ENCODE results near the gene ABCC6.
A peak's percentile ranks its signal among the peaks of the same experiment; 100 is the strongest.
"Not testable (repeated sequence)": the region's sequence is repeated elsewhere in the genome, so short reads cannot be mapped to it uniquely, and the experiment has no call there.

Gene ABCC6

DNA sequence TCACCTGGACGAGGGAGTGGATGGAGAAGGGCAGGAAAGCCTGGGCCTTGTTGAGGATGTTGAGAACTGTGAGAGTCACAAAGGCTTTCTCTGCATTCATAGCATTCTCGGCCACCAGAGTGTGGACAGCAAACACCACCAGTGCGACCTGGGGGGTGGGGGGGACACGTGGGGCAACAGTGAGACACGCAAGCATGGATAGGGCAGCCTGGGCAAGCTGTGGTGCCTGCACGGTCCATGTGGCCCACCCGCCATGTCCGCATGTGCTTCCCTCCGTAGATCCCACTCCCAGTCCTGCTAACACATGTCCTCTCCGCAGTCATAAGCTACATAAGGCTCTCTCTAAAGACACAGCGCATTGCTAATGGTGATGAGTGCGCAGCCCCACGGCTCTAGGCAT, 34.5 kb downstream of the ABCC6 start:
- DNase-seq, result no peak

DNA sequence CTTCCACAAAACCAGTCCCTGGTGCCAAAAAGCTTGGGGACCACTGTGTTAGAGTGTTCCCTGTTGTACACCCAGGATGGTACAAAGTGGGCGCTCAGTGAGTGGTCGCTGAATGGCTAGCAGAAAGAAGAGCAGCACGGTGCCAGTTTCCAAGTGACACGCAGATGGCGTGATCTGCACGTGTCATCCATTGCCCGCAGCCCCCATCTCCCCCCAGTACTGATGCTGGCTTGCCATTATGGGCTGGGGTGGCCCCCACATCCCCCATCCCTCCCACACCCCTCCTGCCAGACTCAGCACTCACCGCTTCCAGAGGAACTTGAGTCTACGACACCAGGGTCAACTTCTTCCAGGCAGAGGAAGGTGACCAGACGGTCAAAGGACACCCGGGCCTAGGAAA, 36.5 kb downstream of the ABCC6 start:
- DNase-seq, result no peak

GRCh38 chr16:16185095-16185494, 38.2 kb downstream of the ABCC6 start:
- no peak for DNase-seq

- no peak for DNase-seq
Measured at GRCh38 chr16:16184594-16184993, 38.7 kb downstream of the ABCC6 start.

- DNase-seq, result no peak
Measured at GRCh38 chr16:16183562-16183961, 39.7 kb downstream of the ABCC6 start.

DNA sequence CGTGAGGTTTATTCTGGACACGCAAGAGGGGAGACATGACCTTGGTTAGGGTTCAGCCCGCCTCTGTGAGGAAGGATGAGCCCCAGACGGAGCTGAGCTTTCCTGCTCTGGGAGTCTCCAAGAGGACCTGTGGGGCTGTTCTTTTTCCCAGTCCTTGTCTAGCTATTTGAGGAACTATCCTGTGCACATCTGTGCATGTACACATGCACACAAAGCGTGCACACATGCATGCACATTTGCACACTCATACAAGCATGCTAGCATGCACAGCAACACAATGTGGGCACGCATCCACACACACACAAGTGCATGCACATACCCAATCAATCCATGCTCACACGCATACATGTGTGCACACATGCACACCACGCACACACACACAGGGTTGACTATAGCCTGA, 40.4 kb downstream of the ABCC6 start:
- no peak for DNase-seq

DNA sequence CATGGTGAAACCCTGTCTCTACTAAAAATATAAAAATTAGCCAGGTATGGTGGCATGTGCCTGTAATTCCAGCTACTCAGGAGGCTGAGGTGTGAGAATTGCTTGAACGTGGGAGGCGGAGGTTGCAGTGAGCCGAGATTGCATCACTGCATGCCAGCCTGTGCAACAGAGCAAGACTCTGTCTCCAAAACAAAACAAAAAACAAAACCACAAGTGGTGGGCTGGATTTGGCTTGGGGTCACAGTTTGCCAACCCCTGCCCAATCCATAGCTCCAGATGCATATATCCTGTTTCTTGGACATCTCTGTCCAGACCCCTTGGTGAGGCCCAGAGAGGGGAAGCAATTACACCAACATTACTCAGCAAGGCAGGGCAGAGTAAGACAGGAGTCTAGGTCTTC, 41.5 kb downstream of the ABCC6 start:
- DNase-seq, result not testable (repeated sequence)

- no peak for DNase-seq
Measured at GRCh38 chr16:16178455-16179162, 44.7 kb downstream of the ABCC6 start.

- DNase-seq, result no peak
Measured at GRCh38 chr16:16176328-16176727, 47.0 kb downstream of the ABCC6 start.

- DNase-seq, result peak; percentile 57
Measured at GRCh38 chr16:16175296-16175695, 48.0 kb downstream of the ABCC6 start.

DNA sequence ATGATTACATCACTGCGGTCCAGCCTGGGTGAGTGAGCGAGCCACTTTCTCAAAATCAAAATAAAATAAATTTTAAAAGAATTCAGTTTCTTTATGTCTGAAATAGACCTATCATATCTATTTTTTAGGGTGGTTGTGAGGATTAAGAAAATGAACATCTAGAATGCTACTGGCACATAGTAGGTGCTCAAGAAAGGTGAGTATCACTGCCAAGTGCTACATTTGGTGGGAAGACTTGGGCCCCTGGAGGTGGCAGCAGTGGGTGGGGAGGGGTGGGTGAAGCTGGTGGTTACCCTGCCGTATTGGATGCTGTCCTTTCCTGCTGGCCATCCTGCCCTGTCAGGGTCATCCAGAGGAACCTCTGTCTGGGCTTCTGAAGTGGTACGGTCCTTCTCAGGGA, 50.3 kb downstream of the ABCC6 start:
- DNase-seq, result no peak

DNA sequence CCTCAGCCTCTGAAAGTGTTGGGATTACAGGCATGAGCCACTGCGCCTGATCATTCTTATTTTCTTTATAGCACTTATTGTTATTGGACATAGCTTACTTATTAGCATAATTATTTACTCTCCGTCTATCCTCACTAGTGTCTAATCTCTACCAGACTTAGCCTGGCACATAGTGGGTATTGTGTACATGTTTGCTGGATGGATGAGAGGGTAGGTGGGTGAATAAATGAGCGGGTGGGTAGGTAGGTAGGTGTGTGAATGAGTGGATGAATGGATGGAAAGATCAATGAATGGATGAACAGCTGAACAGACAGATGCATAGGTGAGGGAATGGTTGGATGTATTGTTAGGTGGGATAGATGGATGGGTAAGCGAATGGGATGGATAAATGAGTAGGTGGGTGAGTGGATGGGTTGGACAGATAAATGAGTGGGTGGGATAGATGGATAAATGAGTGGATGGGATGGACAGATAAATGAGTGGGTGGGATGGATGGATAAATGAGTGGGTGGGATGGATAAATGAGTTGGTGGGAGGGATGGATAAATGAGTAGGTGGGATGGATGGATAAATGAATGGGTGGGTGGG, 51.9 kb downstream of the ABCC6 start:
- no peak for DNase-seq

DNA sequence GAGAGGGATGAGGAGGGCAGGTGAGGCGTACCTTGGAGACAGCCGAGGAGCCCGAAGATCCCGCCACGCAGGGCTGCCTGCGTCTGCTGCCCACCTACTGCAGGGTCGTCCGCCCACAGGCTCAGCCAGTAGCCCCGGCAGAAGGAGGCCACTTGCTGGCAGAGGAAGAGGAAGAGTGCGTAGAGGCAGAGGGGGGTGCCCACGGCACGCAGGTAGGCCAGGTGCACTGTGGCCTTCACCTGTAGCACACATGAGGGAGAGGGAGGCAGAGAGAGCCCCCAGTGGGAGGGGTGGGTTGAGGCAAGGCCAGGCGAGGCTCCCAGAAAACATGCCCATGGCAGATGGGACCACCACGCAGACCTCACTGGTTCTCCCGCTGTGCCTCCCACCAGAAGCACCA, 53.7 kb downstream of the ABCC6 start:
- no peak for DNase-seq

DNA sequence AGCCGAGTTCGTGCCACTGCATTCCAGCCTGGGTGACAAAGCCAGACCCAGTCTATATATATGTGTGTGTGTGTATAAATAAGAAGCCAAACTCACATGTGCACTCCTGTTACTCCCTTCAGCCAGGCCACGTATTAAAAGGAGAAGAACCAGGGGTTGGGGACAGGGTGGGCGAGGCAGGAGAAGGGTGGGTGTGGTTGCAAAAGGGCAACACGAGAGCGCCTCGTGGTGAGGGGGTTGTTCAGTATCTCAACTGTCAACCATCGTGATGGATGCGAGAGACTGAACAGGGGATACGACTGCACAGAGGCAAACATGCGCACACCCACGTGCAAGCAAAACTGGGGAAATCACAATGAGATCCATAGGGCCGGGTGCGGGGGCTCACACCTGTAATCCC, 54.9 kb downstream of the ABCC6 start:
- DNase-seq, result no peak

DNA sequence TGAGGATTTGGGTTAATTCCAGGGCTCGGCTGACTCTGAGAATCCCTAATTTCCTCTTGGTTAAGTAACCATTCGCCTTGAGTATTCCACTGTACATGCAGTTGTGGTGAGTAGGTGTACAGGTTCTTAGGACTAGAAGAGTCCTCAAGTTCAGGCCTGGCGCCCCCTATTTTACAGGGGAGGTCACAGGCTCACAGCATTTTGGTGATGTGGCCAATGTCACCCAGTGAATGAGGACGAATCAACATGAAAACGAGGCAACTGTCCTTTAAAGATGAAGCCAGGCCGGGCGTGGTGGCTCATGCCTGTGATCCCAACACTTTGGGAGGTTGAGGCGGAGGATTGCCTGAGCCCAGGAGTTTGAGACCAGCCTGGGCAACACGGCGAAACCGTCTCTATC, 55.4 kb downstream of the ABCC6 start:
- DNase-seq, result no peak

- DNase-seq, result no peak
Measured at GRCh38 chr16:16166949-16167348, 56.3 kb downstream of the ABCC6 start.

- no peak for DNase-seq
Measured at GRCh38 chr16:16166085-16166484, 57.2 kb downstream of the ABCC6 start.

DNA sequence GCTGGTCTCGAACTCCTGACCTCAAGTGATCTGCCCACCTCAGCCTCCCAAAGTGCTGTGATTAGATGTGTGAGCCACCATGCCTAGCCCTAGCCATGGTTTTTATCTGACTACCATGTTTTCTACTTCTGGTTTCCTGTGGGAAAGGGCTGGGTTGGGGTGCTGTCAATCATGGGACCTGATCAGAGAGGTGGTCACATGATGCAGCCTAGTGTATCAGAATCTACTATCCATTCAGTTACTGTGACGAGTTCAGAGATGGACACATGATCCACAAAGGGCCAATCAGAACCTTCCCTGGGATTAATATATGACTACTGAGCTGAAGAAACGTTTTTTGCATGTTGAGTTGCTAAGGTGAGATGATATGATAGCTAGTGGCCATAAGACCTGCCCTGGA, 59.1 kb downstream of the ABCC6 start:
- DNase-seq, result no peak

DNA sequence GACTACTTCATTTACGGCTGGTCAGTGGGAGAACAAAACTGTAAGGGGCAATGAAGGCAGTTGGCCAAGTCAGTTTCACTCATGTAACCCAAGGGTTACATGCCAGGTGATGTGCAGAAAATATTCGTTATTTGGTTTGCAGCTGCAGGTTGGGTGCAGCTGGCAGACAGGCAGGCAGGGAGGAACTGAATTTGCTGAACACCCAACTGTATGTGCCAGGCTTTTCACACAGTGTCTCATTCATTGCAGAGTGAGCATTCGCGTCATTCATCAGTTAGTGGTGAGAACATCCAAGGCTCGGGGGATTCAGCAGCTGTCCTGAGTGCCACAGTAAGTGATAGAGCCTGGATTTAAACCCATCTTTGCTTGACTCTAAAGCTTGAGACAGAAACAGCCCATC, 59.7 kb downstream of the ABCC6 start:
- no peak for DNase-seq

- DNase-seq, result no peak
Measured at GRCh38 chr16:16163109-16163508, 60.2 kb downstream of the ABCC6 start.

- DNase-seq, result peak; percentile 4
Measured at GRCh38 chr16:16162591-16162990, 60.7 kb downstream of the ABCC6 start.

DNA sequence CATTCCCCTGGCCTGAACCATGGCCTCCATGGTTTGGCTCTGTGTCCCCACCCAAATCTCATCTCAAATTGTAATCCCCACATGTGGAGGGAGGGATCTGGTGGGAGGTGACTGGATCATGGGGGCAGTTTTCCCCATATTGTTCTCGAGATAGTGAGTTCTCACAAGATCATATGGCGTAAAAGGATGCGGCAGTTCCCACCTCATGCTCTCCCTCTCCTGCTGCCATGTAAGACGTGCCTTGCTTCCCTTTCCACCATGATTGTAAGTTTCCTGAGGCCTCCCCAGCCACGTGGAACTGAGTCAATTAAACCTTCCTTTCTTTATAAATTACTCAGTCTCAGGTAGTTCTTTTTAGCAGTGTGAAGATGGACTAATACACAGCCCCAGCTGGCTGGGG, 61.5 kb downstream of the ABCC6 start:
- DNase-seq, result not testable (repeated sequence)

- no peak for DNase-seq
Measured at GRCh38 chr16:16161319-16161718, 62.0 kb downstream of the ABCC6 start.

GRCh38 chr16:16159662-16160061, 63.6 kb downstream of the ABCC6 start:
- no peak for DNase-seq

DNA sequence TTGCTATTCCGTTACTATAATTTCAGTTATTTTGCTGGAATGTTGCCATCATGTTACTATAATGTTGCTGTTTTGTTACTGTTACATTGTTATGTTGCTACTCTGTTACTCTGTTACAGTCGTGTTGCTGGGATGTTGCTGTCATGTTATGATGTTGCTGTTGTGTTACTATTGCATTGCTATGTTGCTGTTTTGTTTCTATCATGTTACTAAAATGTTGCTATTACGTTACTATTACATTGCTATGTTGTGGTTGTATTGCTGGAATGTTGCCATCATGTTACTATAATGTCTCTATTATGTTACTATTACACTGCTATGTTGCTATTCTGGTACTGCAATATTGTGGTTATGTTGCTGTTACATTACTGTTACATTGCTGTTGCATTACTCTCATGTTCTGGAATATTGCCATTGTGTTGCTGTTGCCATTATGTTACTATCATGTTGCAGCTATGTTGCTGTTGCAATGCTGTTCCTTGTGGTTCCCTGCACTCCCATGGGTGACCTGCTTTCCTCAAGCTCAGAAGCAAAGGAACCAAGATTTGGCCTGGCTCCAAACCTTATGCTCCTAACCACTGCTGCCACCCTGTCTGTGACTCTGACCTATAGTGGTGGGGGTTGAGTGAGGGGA, 64.4 kb downstream of the ABCC6 start:
- DNase-seq, result no peak

All from NCI-H524 treated with DMSO at 0.1 percent for 48 hours (cell line).